ENCODE data around the gene ISG20. TPM values are rescaled to one million over a fixed set of nuclear protein-coding genes. Genes with fewer than 3 reads are reported as not detected.

ISG20 gene
- total and polyA plus RNA-seq, 2 donors (not counting 1 experiment from before 2014, with no cell fraction given): 190 to 232 TPM

DNA sequence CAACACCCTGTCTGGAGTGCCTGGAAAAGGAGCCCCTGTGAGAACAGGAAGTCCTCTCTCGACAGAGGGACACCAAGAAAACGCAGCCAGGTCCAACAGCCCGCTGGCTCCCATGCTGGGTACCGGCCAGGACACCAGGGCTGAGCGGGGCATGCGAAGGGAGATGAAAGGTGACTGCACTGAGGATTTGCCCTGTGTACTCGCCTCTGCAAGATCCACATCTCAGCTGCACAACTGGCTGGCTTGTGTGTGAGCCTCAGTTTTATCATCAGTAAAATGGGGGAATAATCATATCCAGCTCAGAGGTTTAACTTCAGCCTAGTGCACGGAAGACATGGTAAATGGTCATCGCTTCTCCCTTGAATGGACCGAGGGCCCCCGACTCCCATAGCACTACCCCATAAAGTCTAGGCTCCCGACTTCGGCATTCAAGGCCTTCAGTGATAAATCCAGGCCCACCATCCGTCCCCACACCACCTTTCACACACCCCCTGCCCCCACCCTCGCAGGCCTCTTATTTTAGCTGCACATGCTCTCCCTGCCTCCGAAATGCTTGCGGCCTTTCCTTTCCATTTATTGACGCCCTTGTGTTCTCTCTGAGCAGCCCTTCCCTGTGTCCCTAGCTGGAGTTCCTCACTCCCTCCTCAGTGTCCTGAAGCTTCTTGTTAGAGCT is 15.8 kb downstream of the ISG20 start:
- Histone ChIP-seq H3K9ac (ENCODE audit: low read length) (no peak overlapping the region), H2AFZ (ENCODE audit: insufficient read depth, low read depth, low read length, poor library complexity, severe bottlenecking) (no peak overlapping the region), H3K27me3 (replicated peaks in 1 of 4; ENCODE audit: control extremely low read depth in 1 of 4, control insufficient read depth in 3 of 4, insufficient read depth in 4 of 4, low read length in 3 of 4) (no peaks in the 10 kb centered on the region), H3K4me1 (ENCODE audit: control insufficient read depth in 2 of 2, insufficient read depth in 2 of 2, low read length in 2 of 2) (peaks cover 79 to 92% of the 10 kb centered on the region in 2 donors), H3K9me3 (ENCODE audit: control extremely low read depth in 1 of 3, control insufficient read depth in 2 of 3, insufficient read depth in 1 of 3, low read length in 2 of 3) (peaks cover 0 to 16% (median 0%) of the 10 kb centered on the region in 3 donors), H3K27ac (ENCODE audit: low read length in 2 of 2) (peak overlapping the region; percentile 23 to 85), H3K4me2 (replicated peaks; ENCODE audit: low read depth, low read length, poor library complexity, severe bottlenecking) (no peak overlapping the region), H3K4me3 (ENCODE audit: control extremely low read depth in 1 of 5, extremely low read depth in 1 of 5, insufficient read depth in 1 of 5, low read depth in 2 of 5, low read length in 4 of 5) (no peak overlapping the region), H3K79me2 (ENCODE audit: control insufficient read depth, insufficient read depth, low read length) (peaks cover 27% of the 10 kb centered on the region), H3K36me3 (replicated peaks in 1 of 2; ENCODE audit: control extremely low read depth in 1 of 2, control insufficient read depth in 1 of 2, extremely low read depth in 1 of 2, insufficient read depth in 2 of 2, low read length in 1 of 2) (peaks cover 0 to 45% of the 10 kb centered on the region in 2 experiments), H4K20me1 (ENCODE audit: control insufficient read depth, insufficient read depth, low read length, poor library complexity, severe bottlenecking) (no peaks in the 10 kb centered on the region)
- no peak overlapping the region for H3K4me3 Mint-ChIP-seq
- TF ChIP-seq, protein P1, sequence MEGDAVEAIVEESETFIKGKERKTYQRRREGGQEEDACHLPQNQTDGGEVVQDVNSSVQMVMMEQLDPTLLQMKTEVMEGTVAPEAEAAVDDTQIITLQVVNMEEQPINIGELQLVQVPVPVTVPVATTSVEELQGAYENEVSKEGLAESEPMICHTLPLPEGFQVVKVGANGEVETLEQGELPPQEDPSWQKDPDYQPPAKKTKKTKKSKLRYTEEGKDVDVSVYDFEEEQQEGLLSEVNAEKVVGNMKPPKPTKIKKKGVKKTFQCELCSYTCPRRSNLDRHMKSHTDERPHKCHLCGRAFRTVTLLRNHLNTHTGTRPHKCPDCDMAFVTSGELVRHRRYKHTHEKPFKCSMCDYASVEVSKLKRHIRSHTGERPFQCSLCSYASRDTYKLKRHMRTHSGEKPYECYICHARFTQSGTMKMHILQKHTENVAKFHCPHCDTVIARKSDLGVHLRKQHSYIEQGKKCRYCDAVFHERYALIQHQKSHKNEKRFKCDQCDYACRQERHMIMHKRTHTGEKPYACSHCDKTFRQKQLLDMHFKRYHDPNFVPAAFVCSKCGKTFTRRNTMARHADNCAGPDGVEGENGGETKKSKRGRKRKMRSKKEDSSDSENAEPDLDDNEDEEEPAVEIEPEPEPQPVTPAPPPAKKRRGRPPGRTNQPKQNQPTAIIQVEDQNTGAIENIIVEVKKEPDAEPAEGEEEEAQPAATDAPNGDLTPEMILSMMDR (IDR thresholded peaks at IDR 0.05): no peak
- no peak for TF ChIP-seq EZH2 (IDR thresholded peaks at IDR 0.05; ENCODE audit: borderline replicate concordance, insufficient read depth, low read depth, low read length, poor library complexity, severe bottlenecking)
- peak overlapping the region; percentile 86 for H3K27ac Mint-ChIP-seq
- POLR2A ChIA-PET: interaction anchor here (1.1 to 1.3 kb wide), 2 partner anchors 19 to 22 kb away, joined by 3 read pairs; no protein-coding TSS in a partner anchor
- H3K27me3 Mint-ChIP-seq: no peaks in the 10 kb centered on the region
- H3K4me1 Mint-ChIP-seq: peaks cover 79% of the 10 kb centered on the region
- WGBS (ENCODE audit: insufficient coverage): 96% methylated on average over 18 of the region's 18 CpGs
- intact Hi-C loops (cut with micrococcal nuclease): no loop called here
- ATAC-seq (ENCODE audit: low read depth) (no peak), DNase-seq (no peak)
- CTCF ChIA-PET: interaction anchor here (8.8 kb wide), 1 partner anchor 28 kb away, joined by 120 read pairs; no protein-coding TSS in a partner anchor
- no peaks in the 10 kb centered on the region for H3K9me3 Mint-ChIP-seq (ENCODE audit: insufficient read depth)

DNA sequence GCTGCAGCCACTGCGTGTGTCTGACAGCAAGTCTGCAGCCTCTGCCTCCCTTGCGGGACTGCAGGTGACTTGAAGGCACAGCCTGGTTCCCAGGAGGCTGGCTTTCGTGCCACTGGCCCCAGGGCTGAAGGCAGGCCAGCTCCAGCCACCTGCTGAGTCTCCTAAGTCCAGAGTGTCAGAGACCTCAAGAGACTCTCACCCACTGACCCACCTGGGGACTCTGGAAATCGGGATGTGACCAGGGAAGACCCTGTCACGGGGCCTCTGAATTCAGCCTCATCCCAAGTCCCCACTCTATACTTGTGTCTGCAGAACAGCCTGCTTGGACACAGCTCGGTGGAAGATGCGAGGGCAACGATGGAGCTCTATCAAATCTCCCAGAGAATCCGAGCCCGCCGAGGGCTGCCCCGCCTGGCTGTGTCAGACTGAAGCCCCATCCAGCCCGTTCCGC is 16.3 kb downstream of the ISG20 start:
- Histone ChIP-seq H3K4me1 (ENCODE audit: control insufficient read depth in 2 of 2, insufficient read depth in 2 of 2, low read length in 2 of 2) (peaks cover 73 to 87% of the 10 kb centered on the region in 2 donors), H3K4me3 (ENCODE audit: control extremely low read depth in 1 of 5, extremely low read depth in 1 of 5, insufficient read depth in 1 of 5, low read depth in 2 of 5, low read length in 4 of 5) (no peak overlapping the region), H3K9ac (ENCODE audit: low read length) (no peak overlapping the region), H2AFZ (ENCODE audit: insufficient read depth, low read depth, low read length, poor library complexity, severe bottlenecking) (no peak overlapping the region), H3K27ac (ENCODE audit: low read length in 2 of 2) (peak overlapping the region; percentile 23 to 85), H3K79me2 (ENCODE audit: control insufficient read depth, insufficient read depth, low read length) (peaks cover 23% of the 10 kb centered on the region), H3K9me3 (ENCODE audit: control extremely low read depth in 1 of 3, control insufficient read depth in 2 of 3, insufficient read depth in 1 of 3, low read length in 2 of 3) (peaks cover 0 to 16% (median 0%) of the 10 kb centered on the region in 3 donors), H4K20me1 (ENCODE audit: control insufficient read depth, insufficient read depth, low read length, poor library complexity, severe bottlenecking) (no peaks in the 10 kb centered on the region), H3K27me3 (replicated peaks in 1 of 4; ENCODE audit: control extremely low read depth in 1 of 4, control insufficient read depth in 3 of 4, insufficient read depth in 4 of 4, low read length in 3 of 4) (no peaks in the 10 kb centered on the region), H3K4me2 (replicated peaks; ENCODE audit: low read depth, low read length, poor library complexity, severe bottlenecking) (peak overlapping the region; percentile 50), H3K36me3 (replicated peaks in 1 of 2; ENCODE audit: control extremely low read depth in 1 of 2, control insufficient read depth in 1 of 2, extremely low read depth in 1 of 2, insufficient read depth in 2 of 2, low read length in 1 of 2) (peaks cover 0 to 40% of the 10 kb centered on the region in 2 experiments)
- H3K27ac Mint-ChIP-seq: peak overlapping the region; percentile 86
- H3K9me3 Mint-ChIP-seq (ENCODE audit: insufficient read depth): no peaks in the 10 kb centered on the region
- POLR2A ChIA-PET: interaction anchor here (0.5 to 0.8 kb wide), 2 partner anchors 8 kb away, joined by 3 read pairs; no protein-coding TSS in a partner anchor
- H3K27me3 Mint-ChIP-seq: no peaks in the 10 kb centered on the region
- intact Hi-C loops (cut with micrococcal nuclease): no loop called here
- H3K4me1 Mint-ChIP-seq: peaks cover 75% of the 10 kb centered on the region
- CTCF ChIA-PET: interaction anchor here (1.2 to 8.8 kb wide), 7 partner anchors 8 to 179 kb away, joined by 3 to 120 read pairs (median 12); partner anchors contain the start of gene AEN
- DNase-seq (no peak), ATAC-seq (ENCODE audit: low read depth) (no peak)
- no peak for TF ChIP-seq EZH2 (IDR thresholded peaks at IDR 0.05; ENCODE audit: borderline replicate concordance, insufficient read depth, low read depth, low read length, poor library complexity, severe bottlenecking)
- TF ChIP-seq, protein P1 (IDR thresholded peaks at IDR 0.05): no peak
- WGBS (ENCODE audit: insufficient coverage): 96% methylated on average over 13 of the region's 14 CpGs
- H3K4me3 Mint-ChIP-seq: no peak overlapping the region

All from B cell (primary cell).